OCI-LY1 (cell line): ENCODE data around the gene EEF1AKMT4.
A peak's percentile ranks its signal among the peaks of the same experiment; 100 is the strongest.

Experiments used
- H2AFZ ChIP-seq: fragments of 200-600 bp; sonication (generic), shearing (Covaris generic); 2 replicates; pipeline ENCODE4 v1.6.0; 2014; ENCODE audit warnings: antibody characterized with exemption, mild to moderate bottlenecking, low read length
- H3F3A ChIP-seq: fragments of 200-600 bp; sonication (generic), shearing (Covaris generic); 2 replicates; pipeline ENCODE4 v1.6.0; 2014; ENCODE audit warnings: mild to moderate bottlenecking, antibody characterized with exemption, low read length, moderate library complexity; ENCODE audit not compliant: insufficient read depth
- H3K27ac ChIP-seq: fragments of 200-600 bp; sonication (generic); 2 replicates; pipeline ENCODE4 v1.5.1; 2014; ENCODE audit warnings: low read length, mixed run types, mild to moderate bottlenecking, low read depth; ENCODE audit not compliant: poor library complexity, severe bottlenecking
- H3K27me3 ChIP-seq: fragments of 200-600 bp; sonication (generic); 2 replicates; pipeline ENCODE4 v1.6.0; 2014; ENCODE audit warnings: antibody characterized with exemption, mild to moderate bottlenecking, low read length, moderate library complexity; ENCODE audit not compliant: insufficient read depth
- H3K36me3 ChIP-seq: fragments of 200-600 bp; sonication (generic); 2 replicates; pipeline ENCODE4 v1.6.1; 2014; ENCODE audit warnings: mild to moderate bottlenecking, antibody characterized with exemption, low read length, moderate library complexity, mixed read lengths; ENCODE audit not compliant: insufficient read depth
- H3K4me1 ChIP-seq: fragments of 200-600 bp; sonication (generic); 2 replicates; pipeline ENCODE4 v1.5.1; 2014; ENCODE audit warnings: mild to moderate bottlenecking, low read length, moderate library complexity; ENCODE audit not compliant: insufficient read depth, severe bottlenecking
- H3K4me2 ChIP-seq: fragments of 200-600 bp; sonication (generic), shearing (Covaris generic); 2 replicates; pipeline ENCODE4 v1.6.1; 2014; ENCODE audit warnings: low read length
- H3K4me3 ChIP-seq: fragments of 200-600 bp; sonication (generic); 2 replicates; pipeline ENCODE4 v1.5.1; 2014; ENCODE audit warnings: low read length, low read depth, mild to moderate bottlenecking, mixed read lengths; ENCODE audit not compliant: poor library complexity, severe bottlenecking
- H3K79me2 ChIP-seq: fragments of 200-600 bp; shearing (Covaris generic); 2 replicates; pipeline ENCODE4 v1.6.1; 2016; ENCODE audit warnings: mixed run types, low read length, mixed read lengths; ENCODE audit not compliant: insufficient read depth
- H3K9ac ChIP-seq: fragments of 200-600 bp; sonication (generic), shearing (Covaris generic); 2 replicates; pipeline ENCODE4 v1.6.1; 2014; ENCODE audit warnings: mild to moderate bottlenecking, low read length, mixed read lengths
- H3K9me2 ChIP-seq: fragments of 200-600 bp; sonication (generic), shearing (Covaris generic); 2 replicates; pipeline ENCODE4 v1.6.1; 2014; ENCODE audit warnings: low read depth, mild to moderate bottlenecking, low read length, mixed read lengths
- H3K9me3 ChIP-seq: fragments of 200-600 bp; shearing (Covaris generic); 2 replicates; pipeline ENCODE4 v1.6.1; 2014; ENCODE audit warnings: low read length, mixed read lengths
- H4K20me1 ChIP-seq: fragments of 200-600 bp; sonication (generic), shearing (Covaris generic); 2 replicates; pipeline ENCODE4 v1.6.0; 2016; ENCODE audit warnings: mild to moderate bottlenecking, low read length; ENCODE audit not compliant: insufficient read depth
- CTCF ChIP-seq: fragments of 200-600 bp; sonication (generic), shearing (Covaris generic); IDR thresholded peaks from 2 replicates; pipeline ENCODE4 v1.5.1; 2017; ENCODE audit warnings: mild to moderate bottlenecking, antibody characterized with exemption, low read length, moderate library complexity, mixed read lengths
- EZH2 ChIP-seq: fragments of 200-600 bp; sonication (generic), shearing (Covaris generic); IDR thresholded peaks from 2 replicates; pipeline ENCODE4 v1.8.0; 2017; ENCODE audit warnings: borderline replicate concordance, mixed run types, mild to moderate bottlenecking, antibody characterized with exemption, low read length, moderate library complexity, mixed read lengths

Gene EEF1AKMT4

GRCh38 chr3:184282941-184283340 is 33.5 kb downstream of the EEF1AKMT4 start:
- no peaks in the 10 kb centered on the region for H3K9me3 ChIP-seq
- no peaks in the 10 kb centered on the region for H3K9me2 ChIP-seq
- H3K36me3 ChIP-seq: no peaks in the 10 kb centered on the region; the same call in 1 of the 2 replicates
- no peaks in the 10 kb centered on the region for H3K4me1 ChIP-seq
- H3K27me3 ChIP-seq: peaks cover 7% of the 10 kb centered on the region; the same call in 1 of the 2 replicates
- no peak overlapping the region for H3K4me3 ChIP-seq
- no peak overlapping the region for H3K4me2 ChIP-seq
- H3F3A ChIP-seq: no peaks in the 10 kb centered on the region
- H2AFZ ChIP-seq: no peak overlapping the region
- TF ChIP-seq EZH2 (no peak), CTCF (no peak)
- H3K79me2 ChIP-seq: no peaks in the 10 kb centered on the region
- H3K9ac ChIP-seq: no peak overlapping the region
- H4K20me1 ChIP-seq: no peaks in the 10 kb centered on the region
- no peak overlapping the region for H3K27ac ChIP-seq

GRCh38 chr3:184283681-184284080 is 34.2 kb downstream of the EEF1AKMT4 start:
- H2AFZ ChIP-seq: no peak overlapping the region
- H3K36me3 ChIP-seq: no peaks in the 10 kb centered on the region; the same call in 1 of the 2 replicates
- TF ChIP-seq CTCF: no peak
- TF ChIP-seq EZH2: no peak
- no peak overlapping the region for H3K4me3 ChIP-seq
- H3K79me2 ChIP-seq: no peaks in the 10 kb centered on the region
- H3K4me2 ChIP-seq: no peak overlapping the region
- no peaks in the 10 kb centered on the region for H4K20me1 ChIP-seq
- H3K4me1 ChIP-seq: no peaks in the 10 kb centered on the region
- H3K27ac ChIP-seq: no peak overlapping the region
- no peaks in the 10 kb centered on the region for H3K9me2 ChIP-seq
- H3F3A ChIP-seq: no peaks in the 10 kb centered on the region
- peaks cover 7% of the 10 kb centered on the region; the same call in 1 of the 2 replicates for H3K27me3 ChIP-seq
- no peaks in the 10 kb centered on the region for H3K9me3 ChIP-seq
- H3K9ac ChIP-seq: no peak overlapping the region

- H4K20me1 ChIP-seq: no peaks in the 10 kb centered on the region
- H3K4me1 ChIP-seq: no peaks in the 10 kb centered on the region
- no peaks in the 10 kb centered on the region for H3K9me2 ChIP-seq
- no peaks in the 10 kb centered on the region for H3K79me2 ChIP-seq
- no peaks in the 10 kb centered on the region for H3K9me3 ChIP-seq
- H2AFZ ChIP-seq: no peak overlapping the region
- H3K4me3 ChIP-seq: no peak overlapping the region
- H3K9ac ChIP-seq: no peak overlapping the region
- no peak overlapping the region for H3K27ac ChIP-seq
- no peaks in the 10 kb centered on the region; the same call in 1 of the 2 replicates for H3K36me3 ChIP-seq
- H3K27me3 ChIP-seq: peaks cover 7% of the 10 kb centered on the region; the same call in 1 of the 2 replicates
- H3F3A ChIP-seq: no peaks in the 10 kb centered on the region
- no peak overlapping the region for H3K4me2 ChIP-seq
- TF ChIP-seq CTCF (peak; percentile 62), EZH2 (no peak)
These were observed 35.2 kb downstream of the EEF1AKMT4 start for GRCh38 chr3:184284696-184285095.
